Caco-2 (cell line): Measurements from ENCODE around the gene NCAM2. TPM values are rescaled to one million over a fixed set of nuclear protein-coding genes. Genes with fewer than 3 reads are reported as not detected.

Source experiments
- BruUV-seq: library from RNA; stranded (reverse); fragments of 400-500 nt; replicated peaks from 2 replicates; lab custom pipeline; 2021; lab: Mats Ljungman, UMichigan
- CTCF ChIA-PET: fragments of 300-600 bp; sonication (Branson Sonifier 250); formaldehyde crosslinking; loops from one replicate; lab custom pipeline; 2022; ENCODE audit warnings: antibody characterized with exemption; lab: Charles Lee
- POLR2A ChIA-PET: fragments of 300-600 bp; sonication (Branson Sonifier 250); formaldehyde crosslinking; loops from one replicate; lab custom pipeline; 2022; ENCODE audit warnings: antibody characterized with exemption; lab: Charles Lee
- DNase-seq, 2 experiments: peaks; one replicate each; pipeline versions ENCODE4 v3.0.0 to v3.0.0-alpha.2; 2020 to 2022
- H3K27me3 ChIP-seq: replicated peaks from 2 replicates; pipeline ENCODE4 v1.6.0; 2011; ENCODE audit warnings: low read length; ENCODE audit not compliant: control insufficient read depth, insufficient read depth
- H3K36me3 ChIP-seq: 2 replicates; pipeline ENCODE4 v1.5.1; 2011; ENCODE audit warnings: low read length; ENCODE audit not compliant: control insufficient read depth, insufficient read depth
- H3K4me1 ChIP-seq: fragments of 250-450 bp; sonication (Bioruptor Pico); 2 replicates; pipeline ENCODE4 v1.5.1; 2020; ENCODE audit warnings: mild to moderate bottlenecking
- H3K4me3 ChIP-seq: 2 replicates; pipeline ENCODE4 v1.5.1; 2011; ENCODE audit warnings: low read depth, mild to moderate bottlenecking, control low read depth, low read length
- H3K9me3 ChIP-seq: fragments of 250-450 bp; sonication (Bioruptor Pico); 2 replicates; pipeline ENCODE4 v1.5.1; 2020; ENCODE audit warnings: mild to moderate bottlenecking, moderate library complexity
- H3K27ac Mint-ChIP-seq: one replicate; pipeline ENCODE4 v1.8.0; 2022; ENCODE audit warnings: mixed read lengths; ENCODE audit not compliant: unreplicated experiment
- H3K27me3 Mint-ChIP-seq: one replicate; pipeline ENCODE4 v1.8.0; 2022; ENCODE audit warnings: mixed read lengths; ENCODE audit not compliant: insufficient read depth, unreplicated experiment
- H3K36me3 Mint-ChIP-seq: one replicate; pipeline ENCODE4 v1.8.0; 2022; ENCODE audit warnings: mild to moderate bottlenecking, mixed read lengths; ENCODE audit not compliant: insufficient read depth, unreplicated experiment
- H3K4me1 Mint-ChIP-seq: one replicate; pipeline ENCODE4 v1.8.0; 2022; ENCODE audit warnings: low read depth, mixed read lengths; ENCODE audit not compliant: unreplicated experiment
- H3K4me3 Mint-ChIP-seq: one replicate; pipeline ENCODE4 v1.8.0; 2022; ENCODE audit warnings: mild to moderate bottlenecking, moderate library complexity, mixed read lengths; ENCODE audit not compliant: unreplicated experiment
- H3K9me3 Mint-ChIP-seq: one replicate; pipeline ENCODE4 v1.8.0; 2022; ENCODE audit warnings: mixed read lengths; ENCODE audit not compliant: unreplicated experiment
- CTCF ChIP-seq, 2 experiments: fragments of 200-600 bp in 1 of 2; IDR thresholded peaks; 1 replicate in 1 of 2; 2 replicates in 1 of 2; pipeline versions ENCODE4 v1.5.1 to v1.8.0; 2011 to 2022; ENCODE audit warnings: antibody characterized with exemption in 1 of 2, control low read depth in 1 of 2, inconsistent platforms in 1 of 2, low read depth in 1 of 2, low read length in 1 of 2, mild to moderate bottlenecking in 1 of 2, moderate library complexity in 1 of 2; ENCODE audit not compliant: insufficient read depth in 1 of 2, severe bottlenecking in 1 of 2, unreplicated experiment in 1 of 2
- intact Hi-C: fragments of 100-400 bp; cut with micrococcal nuclease; formaldehyde crosslinking; loops from one replicate; pipeline ENCODE4 v1.10.0; 2022; ENCODE audit not compliant: unreplicated experiment
- total RNA-seq: library from RNA; stranded (reverse); gene quantifications from 2 replicates; pipeline ENCODE4 v1.2.3, GENCODE V29; 2022

The NCAM2 gene
- total RNA-seq, 1 experiment from 2014 or later, result not detected

GRCh38 chr21:21076051-21076450, 77.8 kb downstream of the NCAM2 start:
- Histone ChIP-seq H3K4me1 (no peaks in the 10 kb centered on the region), H3K36me3 (no peaks in the 10 kb centered on the region), H3K4me3 (no peak overlapping the region), H3K9me3 (no peaks in the 10 kb centered on the region), H3K27me3 (no peaks in the 10 kb centered on the region)
- Mint-ChIP-seq H3K4me3 (no peak overlapping the region), H3K27ac (no peak overlapping the region), H3K36me3 (no peaks in the 10 kb centered on the region), H3K27me3 (peaks cover 2% of the 10 kb centered on the region), H3K9me3 (no peaks in the 10 kb centered on the region), H3K4me1 (no peaks in the 10 kb centered on the region)
- intact Hi-C loops, result no loop called here
- ChIA-PET CTCF (no interaction called here), POLR2A (no interaction called here)
- BruUV-seq, result no TSS peak
- no peak for TF ChIP-seq CTCF (IDR thresholded peaks at IDR 0.05; ENCODE audit: insufficient read depth in 1 of 2, low read depth in 1 of 2, low read length in 1 of 2, severe bottlenecking in 1 of 2, unreplicated experiment in 1 of 2)
- no peak for DNase-seq

DNA sequence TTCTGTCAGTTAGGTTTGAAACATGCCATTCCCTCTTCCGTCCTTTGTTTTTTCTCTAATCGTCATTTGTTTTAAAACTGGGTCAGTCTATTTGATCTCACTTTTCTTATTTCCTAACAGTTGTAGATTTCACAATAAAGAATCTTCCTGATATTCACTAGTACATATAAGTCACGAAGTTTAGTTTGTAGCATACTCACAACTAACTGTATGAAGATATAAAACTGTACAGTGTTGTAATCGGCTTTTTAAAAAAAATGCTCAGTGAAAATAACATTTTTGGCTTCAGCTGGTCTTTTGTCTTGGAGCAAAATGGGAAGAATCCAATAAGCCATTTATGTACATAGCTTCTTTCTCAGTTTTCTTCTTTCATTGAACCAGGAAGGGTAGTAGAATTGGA, 78.3 kb downstream of the NCAM2 start:
- H3K4me3 Mint-ChIP-seq, result no peak overlapping the region
- intact Hi-C loops, result no loop called here
- CTCF ChIA-PET, result no interaction called here

DNA sequence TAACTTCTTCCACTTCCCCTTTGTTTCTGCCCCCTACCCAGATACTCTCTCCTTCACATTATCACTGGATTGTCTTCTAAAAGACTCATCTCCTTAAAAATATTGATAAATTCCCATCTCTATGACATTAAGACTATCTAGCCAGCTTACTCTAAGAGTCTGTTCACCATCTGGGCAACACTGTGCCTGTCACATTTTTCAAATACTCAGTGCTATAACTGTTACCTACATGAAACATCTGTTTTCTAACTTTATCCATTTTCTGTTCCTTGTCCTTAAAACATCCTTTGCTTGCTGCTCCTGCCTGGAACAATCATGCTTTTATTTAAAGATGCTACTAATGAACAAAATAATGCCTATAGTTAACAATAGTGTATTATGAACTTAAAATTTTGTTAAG, 81.4 kb downstream of the NCAM2 start:
- no peak overlapping the region for H3K27ac Mint-ChIP-seq
- ChIA-PET POLR2A (no interaction called here), CTCF (no interaction called here)
- no peaks in the 10 kb centered on the region for H3K4me1 Mint-ChIP-seq
- no peaks in the 10 kb centered on the region for H3K9me3 ChIP-seq
- H3K9me3 Mint-ChIP-seq, result no peaks in the 10 kb centered on the region
- H3K27me3 ChIP-seq, result no peaks in the 10 kb centered on the region
- H3K4me3 ChIP-seq, result no peak overlapping the region
- BruUV-seq, result no TSS peak
- H3K36me3 ChIP-seq, result no peaks in the 10 kb centered on the region
- DNase-seq, result no peak
- H3K27me3 Mint-ChIP-seq, result no peaks in the 10 kb centered on the region
- no peaks in the 10 kb centered on the region for H3K4me1 ChIP-seq
- intact Hi-C loops, result no loop called here
- H3K4me3 Mint-ChIP-seq, result no peak overlapping the region
- TF ChIP-seq CTCF (IDR thresholded peaks at IDR 0.05; ENCODE audit: insufficient read depth in 1 of 2, low read depth in 1 of 2, low read length in 1 of 2, severe bottlenecking in 1 of 2, unreplicated experiment in 1 of 2), result no peak
- H3K36me3 Mint-ChIP-seq, result no peaks in the 10 kb centered on the region

More for the DNA sequence above, 78.3 kb downstream of the NCAM2 start:
- DNase-seq, result no peak
- Mint-ChIP-seq H3K4me1 (no peaks in the 10 kb centered on the region), H3K36me3 (no peaks in the 10 kb centered on the region), H3K9me3 (no peaks in the 10 kb centered on the region), H3K27me3 (no peaks in the 10 kb centered on the region), H3K27ac (no peak overlapping the region)
- Histone ChIP-seq H3K9me3 (no peaks in the 10 kb centered on the region), H3K27me3 (no peaks in the 10 kb centered on the region), H3K4me3 (no peak overlapping the region), H3K36me3 (no peaks in the 10 kb centered on the region), H3K4me1 (no peaks in the 10 kb centered on the region)
- BruUV-seq, result no TSS peak
- POLR2A ChIA-PET, result no interaction called here
- no peak for TF ChIP-seq CTCF (IDR thresholded peaks at IDR 0.05; ENCODE audit: insufficient read depth in 1 of 2, low read depth in 1 of 2, low read length in 1 of 2, severe bottlenecking in 1 of 2, unreplicated experiment in 1 of 2)
